Measurements from ENCODE around the gene LRRC23.
A peak's percentile ranks its signal among the peaks of the same experiment; 100 is the strongest.

Gene LRRC23

GRCh38 chr12:6925540-6926279, 21.1 kb downstream of the LRRC23 start:
- Histone ChIP-seq H3K27me3 (ENCODE audit: control insufficient read depth in 1 of 2, insufficient read depth in 2 of 2, low read length in 2 of 2) (no peaks in the 10 kb centered on the region), H3K36me3 (ENCODE audit: control insufficient read depth in 1 of 2, insufficient read depth in 2 of 2, low read length in 2 of 2) (no peaks in the 10 kb centered on the region), H3K9me3 (ENCODE audit: control insufficient read depth in 1 of 2, low read length in 2 of 2) (no peaks in the 10 kb centered on the region), H3K4me1 (ENCODE audit: control insufficient read depth in 1 of 2, insufficient read depth in 2 of 2, low read length in 2 of 2) (peaks cover 45 to 53% of the 10 kb centered on the region in 2 donors), H3K9ac (ENCODE audit: low read depth in 1 of 2, low read length in 2 of 2) (peak overlapping the region; percentile 55 to 78), H3K27ac (ENCODE audit: low read depth, low read length) (peak overlapping the region; percentile 77), H3K4me3 (ENCODE audit: low read depth in 1 of 2, low read length in 2 of 2) (peak overlapping the region; percentile 46 to 52)

- Histone ChIP-seq H3K27ac (ENCODE audit: low read depth, low read length) (peak within 1 kb of the TSS; percentile 86), H3K4me3 (ENCODE audit: low read depth in 1 of 2, low read length in 2 of 2) (peak within 1 kb of the TSS; percentile 85 to 89), H3K9ac (ENCODE audit: low read depth in 1 of 2, low read length in 2 of 2) (peak within 1 kb of the TSS; percentile 77 to 90), H3K27me3 (ENCODE audit: control insufficient read depth in 1 of 2, insufficient read depth in 2 of 2, low read length in 2 of 2) (no peaks in the 10 kb centered on the region), H3K4me1 (ENCODE audit: control insufficient read depth in 1 of 2, insufficient read depth in 2 of 2, low read length in 2 of 2) (peaks cover 49 to 59% of the 10 kb centered on the region in 2 donors), H3K36me3 (ENCODE audit: control insufficient read depth in 1 of 2, insufficient read depth in 2 of 2, low read length in 2 of 2) (no peaks in the 10 kb centered on the region), H3K9me3 (ENCODE audit: control insufficient read depth in 1 of 2, low read length in 2 of 2) (no peaks in the 10 kb centered on the region)
Measured at GRCh38 chr12:6927379-6928021, 22.9 kb downstream of the LRRC23 start, which contains the start of gene ATN1. ATN1 (plus strand) TSS chr12:6927959; CDS start chr12:6934002, 6,043 bp downstream.

- H3K4me3 ChIP-seq (ENCODE audit: low read depth in 1 of 2, low read length in 2 of 2): peak overlapping the region; percentile 85 to 89
- peaks cover 0 to 2% of the 10 kb centered on the region in 2 donors for H3K36me3 ChIP-seq (ENCODE audit: control insufficient read depth in 1 of 2, insufficient read depth in 2 of 2, low read length in 2 of 2)
- no peaks in the 10 kb centered on the region for H3K9me3 ChIP-seq (ENCODE audit: control insufficient read depth in 1 of 2, low read length in 2 of 2)
- peaks cover 49 to 59% of the 10 kb centered on the region in 2 donors for H3K4me1 ChIP-seq (ENCODE audit: control insufficient read depth in 1 of 2, insufficient read depth in 2 of 2, low read length in 2 of 2)
- peak overlapping the region; percentile 79 for H3K27ac ChIP-seq (ENCODE audit: low read depth, low read length)
- H3K9ac ChIP-seq (ENCODE audit: low read depth in 1 of 2, low read length in 2 of 2): peak overlapping the region; percentile 68 to 90
- H3K27me3 ChIP-seq (ENCODE audit: control insufficient read depth in 1 of 2, insufficient read depth in 2 of 2, low read length in 2 of 2): no peaks in the 10 kb centered on the region
Measured at GRCh38 chr12:6928022-6928702, 23.5 kb downstream of the LRRC23 start.

GRCh38 chr12:6928703-6929407, 24.2 kb downstream of the LRRC23 start:
- Histone ChIP-seq H3K4me3 (ENCODE audit: low read depth in 1 of 2, low read length in 2 of 2) (peak overlapping the region; percentile 85 to 89), H3K27me3 (ENCODE audit: control insufficient read depth in 1 of 2, insufficient read depth in 2 of 2, low read length in 2 of 2) (no peaks in the 10 kb centered on the region), H3K9ac (ENCODE audit: low read depth in 1 of 2, low read length in 2 of 2) (peak overlapping the region; percentile 68 to 90), H3K4me1 (ENCODE audit: control insufficient read depth in 1 of 2, insufficient read depth in 2 of 2, low read length in 2 of 2) (peaks cover 49 to 62% of the 10 kb centered on the region in 2 donors), H3K36me3 (ENCODE audit: control insufficient read depth in 1 of 2, insufficient read depth in 2 of 2, low read length in 2 of 2) (peaks cover 0 to 9% of the 10 kb centered on the region in 2 donors), H3K9me3 (ENCODE audit: control insufficient read depth in 1 of 2, low read length in 2 of 2) (no peaks in the 10 kb centered on the region), H3K27ac (ENCODE audit: low read depth, low read length) (peak overlapping the region; percentile 79)

GRCh38 chr12:6929466-6930452, 25.1 kb downstream of the LRRC23 start:
- Histone ChIP-seq H3K9me3 (ENCODE audit: control insufficient read depth in 1 of 2, low read length in 2 of 2) (no peaks in the 10 kb centered on the region), H3K27ac (ENCODE audit: low read depth, low read length) (peak overlapping the region; percentile 26), H3K9ac (ENCODE audit: low read depth in 1 of 2, low read length in 2 of 2) (peak overlapping the region; percentile 68 to 90), H3K27me3 (ENCODE audit: control insufficient read depth in 1 of 2, insufficient read depth in 2 of 2, low read length in 2 of 2) (no peaks in the 10 kb centered on the region), H3K36me3 (ENCODE audit: control insufficient read depth in 1 of 2, insufficient read depth in 2 of 2, low read length in 2 of 2) (peaks cover 5 to 18% of the 10 kb centered on the region in 2 donors), H3K4me3 (ENCODE audit: low read depth in 1 of 2, low read length in 2 of 2) (peak overlapping the region; percentile 85 to 89), H3K4me1 (ENCODE audit: control insufficient read depth in 1 of 2, insufficient read depth in 2 of 2, low read length in 2 of 2) (peaks cover 44 to 53% of the 10 kb centered on the region in 2 donors)

GRCh38 chr12:6932766-6933165, 28.1 kb downstream of the LRRC23 start:
- H3K36me3 ChIP-seq (ENCODE audit: control insufficient read depth in 1 of 2, insufficient read depth in 2 of 2, low read length in 2 of 2): peaks cover 8 to 38% of the 10 kb centered on the region in 2 donors
- H3K4me1 ChIP-seq (ENCODE audit: control insufficient read depth in 1 of 2, insufficient read depth in 2 of 2, low read length in 2 of 2): peaks cover 25 to 38% of the 10 kb centered on the region in 2 donors
- no peak overlapping the region for H3K4me3 ChIP-seq (ENCODE audit: low read depth in 1 of 2, low read length in 2 of 2)
- no peak overlapping the region for H3K9ac ChIP-seq (ENCODE audit: low read depth in 1 of 2, low read length in 2 of 2)
- H3K9me3 ChIP-seq (ENCODE audit: control insufficient read depth in 1 of 2, low read length in 2 of 2): no peaks in the 10 kb centered on the region
- no peaks in the 10 kb centered on the region for H3K27me3 ChIP-seq (ENCODE audit: control insufficient read depth in 1 of 2, insufficient read depth in 2 of 2, low read length in 2 of 2)
- no peak overlapping the region for H3K27ac ChIP-seq (ENCODE audit: low read depth, low read length)

GRCh38 chr12:6934110-6934509, 29.5 kb downstream of the LRRC23 start:
- H3K4me1 ChIP-seq (ENCODE audit: control insufficient read depth in 1 of 2, insufficient read depth in 2 of 2, low read length in 2 of 2): peaks cover 26 to 43% of the 10 kb centered on the region in 2 donors
- H3K36me3 ChIP-seq (ENCODE audit: control insufficient read depth in 1 of 2, insufficient read depth in 2 of 2, low read length in 2 of 2): peaks cover 8 to 40% of the 10 kb centered on the region in 2 donors
- H3K9ac ChIP-seq (ENCODE audit: low read depth in 1 of 2, low read length in 2 of 2): no peak overlapping the region
- no peaks in the 10 kb centered on the region for H3K27me3 ChIP-seq (ENCODE audit: control insufficient read depth in 1 of 2, insufficient read depth in 2 of 2, low read length in 2 of 2)
- H3K27ac ChIP-seq (ENCODE audit: low read depth, low read length): no peak overlapping the region
- H3K9me3 ChIP-seq (ENCODE audit: control insufficient read depth in 1 of 2, low read length in 2 of 2): no peaks in the 10 kb centered on the region
- no peak overlapping the region for H3K4me3 ChIP-seq (ENCODE audit: low read depth in 1 of 2, low read length in 2 of 2)

GRCh38 chr12:6935371-6936193, 31.0 kb downstream of the LRRC23 start:
- Histone ChIP-seq H3K9ac (ENCODE audit: low read depth in 1 of 2, low read length in 2 of 2) (no peak overlapping the region), H3K27me3 (ENCODE audit: control insufficient read depth in 1 of 2, insufficient read depth in 2 of 2, low read length in 2 of 2) (no peaks in the 10 kb centered on the region), H3K4me3 (ENCODE audit: low read depth in 1 of 2, low read length in 2 of 2) (no peak overlapping the region), H3K36me3 (ENCODE audit: control insufficient read depth in 1 of 2, insufficient read depth in 2 of 2, low read length in 2 of 2) (peaks cover 8 to 46% of the 10 kb centered on the region in 2 donors), H3K27ac (ENCODE audit: low read depth, low read length) (no peak overlapping the region), H3K4me1 (ENCODE audit: control insufficient read depth in 1 of 2, insufficient read depth in 2 of 2, low read length in 2 of 2) (peaks cover 14 to 31% of the 10 kb centered on the region in 2 donors), H3K9me3 (ENCODE audit: control insufficient read depth in 1 of 2, low read length in 2 of 2) (no peaks in the 10 kb centered on the region)
